ENCODE measurements around the gene MRPL57. TPM values are rescaled to one million over a fixed set of nuclear protein-coding genes. Genes with fewer than 3 reads are reported as not detected.
A peak's percentile ranks its signal among the peaks of the same experiment; 100 is the strongest.

Gene MRPL57
- total RNA-seq, 1 experiment from 2014 or later: 26.3 TPM

DNA sequence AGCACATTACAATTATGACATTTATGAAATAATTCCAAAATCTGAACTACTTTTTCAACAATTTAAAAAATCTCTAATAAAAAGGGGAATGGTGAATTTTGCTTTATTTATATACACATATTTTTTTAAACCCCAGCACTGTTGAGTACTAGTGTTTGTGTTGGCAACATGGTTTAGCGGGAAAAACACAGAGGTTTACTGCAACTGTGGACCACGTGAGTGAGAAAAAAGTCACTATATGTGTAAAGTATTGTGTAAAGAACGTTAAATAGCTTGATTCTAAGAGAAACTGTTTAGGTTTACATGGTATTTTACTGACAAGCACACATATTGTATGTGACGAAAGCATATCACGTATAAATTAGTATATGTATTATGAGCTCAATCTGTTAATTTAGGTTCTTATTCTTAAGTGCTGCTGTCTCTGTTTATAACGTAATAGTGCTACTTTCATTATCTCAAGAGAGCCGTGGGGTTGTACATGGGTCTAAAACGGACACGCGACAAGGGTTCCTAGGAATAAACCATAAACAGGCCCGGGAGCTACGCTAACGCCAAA is 723 bp upstream of the MRPL57 start (continued):
- TF ChIP-seq, protein P1, sequence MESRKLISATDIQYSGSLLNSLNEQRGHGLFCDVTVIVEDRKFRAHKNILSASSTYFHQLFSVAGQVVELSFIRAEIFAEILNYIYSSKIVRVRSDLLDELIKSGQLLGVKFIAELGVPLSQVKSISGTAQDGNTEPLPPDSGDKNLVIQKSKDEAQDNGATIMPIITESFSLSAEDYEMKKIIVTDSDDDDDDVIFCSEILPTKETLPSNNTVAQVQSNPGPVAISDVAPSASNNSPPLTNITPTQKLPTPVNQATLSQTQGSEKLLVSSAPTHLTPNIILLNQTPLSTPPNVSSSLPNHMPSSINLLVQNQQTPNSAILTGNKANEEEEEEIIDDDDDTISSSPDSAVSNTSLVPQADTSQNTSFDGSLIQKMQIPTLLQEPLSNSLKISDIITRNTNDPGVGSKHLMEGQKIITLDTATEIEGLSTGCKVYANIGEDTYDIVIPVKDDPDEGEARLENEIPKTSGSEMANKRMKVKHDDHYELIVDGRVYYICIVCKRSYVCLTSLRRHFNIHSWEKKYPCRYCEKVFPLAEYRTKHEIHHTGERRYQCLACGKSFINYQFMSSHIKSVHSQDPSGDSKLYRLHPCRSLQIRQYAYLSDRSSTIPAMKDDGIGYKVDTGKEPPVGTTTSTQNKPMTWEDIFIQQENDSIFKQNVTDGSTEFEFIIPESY (IDR thresholded peaks at IDR 0.05; ENCODE audit: extremely low read depth, insufficient replicate concordance, low read length): no peak
- TF ChIP-seq TCF7L2 (IDR thresholded peaks at IDR 0.05; ENCODE audit: borderline replicate concordance, extremely low read depth, insufficient read depth, insufficient read length) (no peak), POLR2A (IDR thresholded peaks at IDR 0.05; ENCODE audit: borderline replicate concordance, extremely low read depth, insufficient read depth, insufficient read length) (no peak), RAD21 (IDR thresholded peaks at IDR 0.05; ENCODE audit: low read depth) (no peak), ZNF274 (IDR thresholded peaks at IDR 0.05; ENCODE audit: low read depth, low read length) (no peak)
- TF ChIP-seq, protein P2, sequence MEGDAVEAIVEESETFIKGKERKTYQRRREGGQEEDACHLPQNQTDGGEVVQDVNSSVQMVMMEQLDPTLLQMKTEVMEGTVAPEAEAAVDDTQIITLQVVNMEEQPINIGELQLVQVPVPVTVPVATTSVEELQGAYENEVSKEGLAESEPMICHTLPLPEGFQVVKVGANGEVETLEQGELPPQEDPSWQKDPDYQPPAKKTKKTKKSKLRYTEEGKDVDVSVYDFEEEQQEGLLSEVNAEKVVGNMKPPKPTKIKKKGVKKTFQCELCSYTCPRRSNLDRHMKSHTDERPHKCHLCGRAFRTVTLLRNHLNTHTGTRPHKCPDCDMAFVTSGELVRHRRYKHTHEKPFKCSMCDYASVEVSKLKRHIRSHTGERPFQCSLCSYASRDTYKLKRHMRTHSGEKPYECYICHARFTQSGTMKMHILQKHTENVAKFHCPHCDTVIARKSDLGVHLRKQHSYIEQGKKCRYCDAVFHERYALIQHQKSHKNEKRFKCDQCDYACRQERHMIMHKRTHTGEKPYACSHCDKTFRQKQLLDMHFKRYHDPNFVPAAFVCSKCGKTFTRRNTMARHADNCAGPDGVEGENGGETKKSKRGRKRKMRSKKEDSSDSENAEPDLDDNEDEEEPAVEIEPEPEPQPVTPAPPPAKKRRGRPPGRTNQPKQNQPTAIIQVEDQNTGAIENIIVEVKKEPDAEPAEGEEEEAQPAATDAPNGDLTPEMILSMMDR (IDR thresholded peaks at IDR 0.05 in 2 of 3, conservative IDR thresholded peaks at IDR 0.05 in 1 of 3; ENCODE audit: borderline replicate concordance in 1 of 3, insufficient read depth in 1 of 3, low read depth in 2 of 3, low read length in 2 of 3): no peak

DNA sequence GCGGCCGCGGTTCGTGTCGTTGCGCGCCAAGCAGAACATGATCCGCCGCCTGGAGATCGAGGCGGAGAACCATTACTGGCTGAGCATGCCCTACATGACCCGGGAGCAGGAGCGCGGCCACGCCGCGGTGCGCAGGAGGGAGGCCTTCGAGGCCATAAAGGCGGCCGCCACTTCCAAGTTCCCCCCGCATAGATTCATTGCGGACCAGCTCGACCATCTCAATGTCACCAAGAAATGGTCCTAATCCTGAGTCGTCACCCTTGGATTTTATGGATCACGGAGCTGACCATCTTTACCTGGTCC is 475 bp downstream of the MRPL57 start:
- RAD21 ChIA-PET (ENCODE audit: low non-redundant PET in 1 of 2, low total read pairs in 2 of 2, uncharacterized antibody in 2 of 2, unreplicated experiment in 2 of 2): no interaction called here
- peak overlapping the region; percentile 94 for H3K9ac ChIP-seq (ENCODE audit: low read length)
- CTCF ChIA-PET: interaction anchor here (1.1 to 1.9 kb wide), 5 partner anchors 8 to 300 kb away, joined by 3 to 5 read pairs (median 4); no protein-coding TSS in a partner anchor
- H3K4me1 ChIP-seq (ENCODE audit: control insufficient read depth in 1 of 2, insufficient read depth in 2 of 2, low read length in 2 of 2): peaks cover 13 to 31% of the 10 kb centered on the region in 2 experiments
- peak; percentile 15 for ATAC-seq
- TF ChIP-seq CEBPB (IDR thresholded peaks at IDR 0.05; ENCODE audit: low read depth): no peak
- no peak for TF ChIP-seq RAD21 (IDR thresholded peaks at IDR 0.05; ENCODE audit: low read depth)
- TF ChIP-seq ZFX (IDR thresholded peaks at IDR 0.05): no peak; the same call in none of the 2 replicates
- TF ChIP-seq, protein P2 (IDR thresholded peaks at IDR 0.05 in 2 of 3, conservative IDR thresholded peaks at IDR 0.05 in 1 of 3; ENCODE audit: borderline replicate concordance in 1 of 3, insufficient read depth in 1 of 3, low read depth in 2 of 3, low read length in 2 of 3): no peak
- TF ChIP-seq EZH2 (IDR thresholded peaks at IDR 0.05): no peak
- POLR2A ChIA-PET: interaction anchor here (0.7 to 2.7 kb wide), 11 partner anchors 8 to 980 kb away, joined by 3 to 10 read pairs (median 5); partner anchors contain the start of gene LATS2
- intact Hi-C loops (cut with micrococcal nuclease): loop anchor here (1.0 kb wide), 1 partner anchor 67 kb away; no protein-coding TSS in a partner anchor
- H3K36me3 ChIP-seq (ENCODE audit: control insufficient read depth in 1 of 2, insufficient read depth in 2 of 2, low read length in 2 of 2): peaks cover under 1 to 12% of the 10 kb centered on the region in 2 experiments; a peak in 2 of 4 replicates
- H4K20me1 ChIP-seq (ENCODE audit: insufficient read depth): no peaks in the 10 kb centered on the region
- peak overlapping the region; percentile 91 for H3K4me2 ChIP-seq (ENCODE audit: low read length)
- H2AFZ ChIP-seq (ENCODE audit: low read depth, low read length, poor library complexity, severe bottlenecking): no peak overlapping the region
- no peaks in the 10 kb centered on the region for H3K9me2 ChIP-seq (ENCODE audit: insufficient read depth)
- no peaks in the 10 kb centered on the region for H3K27me3 ChIP-seq (ENCODE audit: insufficient read depth, low read length)
- peak overlapping the region; percentile 95 for H3K27ac ChIP-seq (ENCODE audit: low read depth, low read length)
- H3K79me2 ChIP-seq (ENCODE audit: insufficient read depth, low read length): peaks cover 62% of the 10 kb centered on the region
- H3K4me3 ChIP-seq (replicated peaks in 1 of 2; ENCODE audit: low read depth in 1 of 2, low read length in 2 of 2): peak overlapping the region; percentile 75 to 95
- BruUV-seq (replicated peaks): no TSS peak
- no peak for DNase-seq (ENCODE audit: low read depth, low spot score)
- no peaks in the 10 kb centered on the region for H3K9me3 ChIP-seq (ENCODE audit: control insufficient read depth in 1 of 2, insufficient read depth in 1 of 2, low read depth in 1 of 2, low read length in 2 of 2)
